Panc1 (cell line): Measurements from ENCODE around the gene CYP1A2.

Experiments used
- POLR2AphosphoS5 ChIP-seq: IDR thresholded peaks from 2 replicates; pipeline ENCODE4 v1.6.1; 2012; ENCODE audit warnings: mild to moderate bottlenecking, low read depth, low read length, moderate library complexity
- REST ChIP-seq, 2 experiments: IDR thresholded peaks; 2 replicates each; pipeline ENCODE4 v1.6.1; 2011 to 2012; ENCODE audit warnings: low read depth in 2 of 2, control low read depth in 1 of 2, low read length in 1 of 2, mild to moderate bottlenecking in 1 of 2, moderate library complexity in 1 of 2; ENCODE audit not compliant: insufficient read depth in 1 of 2
- SIN3A ChIP-seq: IDR thresholded peaks from 2 replicates; pipeline ENCODE4 v1.6.1; 2012; ENCODE audit warnings: low read depth, mild to moderate bottlenecking, low read length, moderate library complexity, borderline replicate concordance; ENCODE audit not compliant: insufficient read depth
- TCF7L2 ChIP-seq: IDR thresholded peaks from 2 replicates; pipeline ENCODE4 v1.6.1; 2011; ENCODE audit warnings: mild to moderate bottlenecking, low read depth, low read length, inconsistent platforms
- TF ChIP-seq, protein P1 (sequence below): fragments of 450-650 bp; IDR thresholded peaks from 2 replicates; pipeline ENCODE4 v1.5.1; 2017; ENCODE audit warnings: mild to moderate bottlenecking

- no peak for TF ChIP-seq REST (IDR thresholded peaks at IDR 0.05; ENCODE audit: insufficient read depth in 1 of 2, low read depth in 2 of 2, low read length in 1 of 2)
- TF ChIP-seq, protein P1, sequence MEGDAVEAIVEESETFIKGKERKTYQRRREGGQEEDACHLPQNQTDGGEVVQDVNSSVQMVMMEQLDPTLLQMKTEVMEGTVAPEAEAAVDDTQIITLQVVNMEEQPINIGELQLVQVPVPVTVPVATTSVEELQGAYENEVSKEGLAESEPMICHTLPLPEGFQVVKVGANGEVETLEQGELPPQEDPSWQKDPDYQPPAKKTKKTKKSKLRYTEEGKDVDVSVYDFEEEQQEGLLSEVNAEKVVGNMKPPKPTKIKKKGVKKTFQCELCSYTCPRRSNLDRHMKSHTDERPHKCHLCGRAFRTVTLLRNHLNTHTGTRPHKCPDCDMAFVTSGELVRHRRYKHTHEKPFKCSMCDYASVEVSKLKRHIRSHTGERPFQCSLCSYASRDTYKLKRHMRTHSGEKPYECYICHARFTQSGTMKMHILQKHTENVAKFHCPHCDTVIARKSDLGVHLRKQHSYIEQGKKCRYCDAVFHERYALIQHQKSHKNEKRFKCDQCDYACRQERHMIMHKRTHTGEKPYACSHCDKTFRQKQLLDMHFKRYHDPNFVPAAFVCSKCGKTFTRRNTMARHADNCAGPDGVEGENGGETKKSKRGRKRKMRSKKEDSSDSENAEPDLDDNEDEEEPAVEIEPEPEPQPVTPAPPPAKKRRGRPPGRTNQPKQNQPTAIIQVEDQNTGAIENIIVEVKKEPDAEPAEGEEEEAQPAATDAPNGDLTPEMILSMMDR, result no peak; the same call in 1 of the 2 replicates
- TF ChIP-seq SIN3A, result no peak
- no peak for TF ChIP-seq POLR2AphosphoS5
- no peak for TF ChIP-seq TCF7L2
Measured at GRCh38 chr15:74725845-74726773, 22.5 kb upstream of the CYP1A2 start.
